Mammary epithelial cell (primary cell): ENCODE measurements around the gene FSD2.

Source experiments
- EZH2 ChIP-seq: IDR thresholded peaks from 2 replicates; pipeline ENCODE4 v1.6.1; 2012; ENCODE audit warnings: low read length, inconsistent platforms, borderline replicate concordance
- TF ChIP-seq, protein P1 (sequence below), 2 donors: IDR thresholded peaks in 1 of 2; conservative IDR thresholded peaks in 1 of 2; 2 replicates each; pipeline ENCODE4 v1.5.1; 2011 to 2012; ENCODE audit warnings: inconsistent platforms in 2 of 2, low read length in 2 of 2, mild to moderate bottlenecking in 2 of 2, control low read depth in 1 of 2, low read depth in 1 of 2; ENCODE audit not compliant: insufficient read depth in 1 of 2; ENCODE audit errors: extremely low read depth in 1 of 2

DNA sequence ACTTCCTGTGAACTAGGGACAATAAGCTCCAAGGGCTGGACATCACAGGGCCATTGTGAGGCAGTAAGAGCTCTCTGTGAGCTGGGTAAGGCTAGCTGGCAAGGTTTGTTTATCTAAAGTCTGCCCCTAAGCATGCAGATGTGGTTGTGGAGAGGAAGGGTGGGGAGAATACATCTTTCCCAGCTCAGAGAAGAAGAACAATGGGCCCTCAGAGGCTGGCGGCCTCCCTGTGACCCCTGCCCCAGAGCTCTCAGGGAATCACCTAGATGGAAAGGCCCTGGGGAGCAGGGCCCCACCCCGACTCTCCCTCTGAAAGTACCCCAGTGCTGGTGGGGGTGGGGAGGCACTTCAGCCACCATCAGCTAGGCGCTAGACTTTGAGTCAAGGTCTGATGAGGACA lies 91.9 kb downstream of the FSD2 start:
- TF ChIP-seq, protein P1, sequence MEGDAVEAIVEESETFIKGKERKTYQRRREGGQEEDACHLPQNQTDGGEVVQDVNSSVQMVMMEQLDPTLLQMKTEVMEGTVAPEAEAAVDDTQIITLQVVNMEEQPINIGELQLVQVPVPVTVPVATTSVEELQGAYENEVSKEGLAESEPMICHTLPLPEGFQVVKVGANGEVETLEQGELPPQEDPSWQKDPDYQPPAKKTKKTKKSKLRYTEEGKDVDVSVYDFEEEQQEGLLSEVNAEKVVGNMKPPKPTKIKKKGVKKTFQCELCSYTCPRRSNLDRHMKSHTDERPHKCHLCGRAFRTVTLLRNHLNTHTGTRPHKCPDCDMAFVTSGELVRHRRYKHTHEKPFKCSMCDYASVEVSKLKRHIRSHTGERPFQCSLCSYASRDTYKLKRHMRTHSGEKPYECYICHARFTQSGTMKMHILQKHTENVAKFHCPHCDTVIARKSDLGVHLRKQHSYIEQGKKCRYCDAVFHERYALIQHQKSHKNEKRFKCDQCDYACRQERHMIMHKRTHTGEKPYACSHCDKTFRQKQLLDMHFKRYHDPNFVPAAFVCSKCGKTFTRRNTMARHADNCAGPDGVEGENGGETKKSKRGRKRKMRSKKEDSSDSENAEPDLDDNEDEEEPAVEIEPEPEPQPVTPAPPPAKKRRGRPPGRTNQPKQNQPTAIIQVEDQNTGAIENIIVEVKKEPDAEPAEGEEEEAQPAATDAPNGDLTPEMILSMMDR (conservative IDR thresholded peaks at IDR 0.05 in 1 of 2, IDR thresholded peaks at IDR 0.05 in 1 of 2; ENCODE audit: extremely low read depth in 1 of 2, insufficient read depth in 1 of 2, low read depth in 1 of 2, low read length in 2 of 2): no peak
- TF ChIP-seq EZH2: no peak
